Astrocyte of the hippocampus (primary cell): ENCODE results near the gene SLC25A23.
A peak's percentile ranks its signal among the peaks of the same experiment; 100 is the strongest.
"Not testable (repeated sequence)": the region's sequence is repeated elsewhere in the genome, so short reads cannot be mapped to it uniquely, and the experiment has no call there.

Experiments
- DNase-seq: peaks from one replicate; pipeline ENCODE4 v3.0.0; 2011; ENCODE audit warnings: low read depth, low spot score

SLC25A23 gene

GRCh38 chr19:6402058-6402457, 57.5 kb downstream of the SLC25A23 start:
- no peak for DNase-seq

GRCh38 chr19:6400062-6400944, 59.3 kb downstream of the SLC25A23 start:
- not testable (repeated sequence) for DNase-seq

GRCh38 chr19:6396305-6396704, 63.3 kb downstream of the SLC25A23 start:
- no peak for DNase-seq

GRCh38 chr19:6394831-6395230, 64.8 kb downstream of the SLC25A23 start:
- DNase-seq = no peak

- no peak for DNase-seq
These were observed 65.6 kb downstream of the SLC25A23 start for GRCh38 chr19:6393983-6394412.

- DNase-seq = peak; percentile 98
These were observed 66.3 kb downstream of the SLC25A23 start, which contains the start of gene GTF2F1 for GRCh38 chr19:6393074-6393982. Gene GTF2F1, minus strand, starts transcription at chr19:6393164. Its CDS starts 169 bp downstream, at chr19:6392995.

GRCh38 chr19:6392221-6393073, 67.1 kb downstream of the SLC25A23 start:
- no peak for DNase-seq
